ENCODE results near the gene RNF130. TPM values are rescaled to one million over a fixed set of nuclear protein-coding genes. Genes with fewer than 3 reads are reported as not detected.
"Not testable (repeated sequence)": the region's sequence is repeated elsewhere in the genome, so short reads cannot be mapped to it uniquely, and the experiment has no call there.

The RNF130 gene
- total and polyA plus RNA-seq, 2 of the 13 experiments (the other 11 are each of a cell fraction or from before 2014, with no cell fraction given) = 28.2 to 28.3 TPM

DNA sequence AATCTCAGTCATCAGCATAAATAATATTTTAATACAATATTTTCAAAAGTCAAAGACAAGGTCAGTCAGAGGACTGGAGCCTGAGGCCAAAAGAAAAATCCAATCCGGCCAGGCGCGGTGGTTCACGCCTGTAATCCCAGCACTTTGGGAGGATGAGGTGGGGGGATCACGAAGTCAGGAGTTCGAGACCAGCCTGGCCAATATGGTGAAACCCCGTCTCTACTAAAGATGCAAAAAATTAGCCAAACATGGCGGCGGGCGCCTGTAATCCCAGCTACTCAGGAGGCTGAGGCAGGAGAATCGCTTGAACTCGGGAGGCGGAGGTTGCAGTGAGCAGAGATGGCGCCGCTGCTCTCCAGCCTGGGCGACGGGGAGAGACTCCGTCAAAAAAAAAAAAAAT is 18.1 kb upstream of the RNF130 start:
- H3K27me3 ChIP-seq (ENCODE audit: control insufficient read depth in 1 of 2, insufficient read depth in 2 of 2, low read length in 2 of 2); ATAC-seq; H2AFZ ChIP-seq (ENCODE audit: low read length); H4K20me1 ChIP-seq (ENCODE audit: insufficient read depth, low read length); POLR2A ChIA-PET; H3K79me2 ChIP-seq (ENCODE audit: insufficient read depth, low read length); H3K36me3 ChIP-seq (replicated peaks in 1 of 2; ENCODE audit: control insufficient read depth in 1 of 2, insufficient read depth in 2 of 2, low read length in 2 of 2); H3K9ac ChIP-seq (ENCODE audit: insufficient read depth, low read depth, low read length); H3K9me3 ChIP-seq (ENCODE audit: low read length); DNase-seq (ENCODE audit: low spot score); H3K4me3 ChIP-seq (replicated peaks in 1 of 3; ENCODE audit: insufficient read depth in 1 of 3, low read depth in 2 of 3, low read length in 3 of 3); FAIRE-seq; H3K27ac ChIP-seq (ENCODE audit: extremely low read length, insufficient read depth, low read length); BruUV-seq (replicated peaks); H3K4me2 ChIP-seq (ENCODE audit: low read depth, low read length): not testable (repeated sequence)
- WGBS (ENCODE audit: low lambda C conversion rate) = 84% methylated on average over 18 of the region's 18 CpGs
- CTCF ChIA-PET (ENCODE audit: low intra/inter-chr PET ratio, low total read pairs) = interaction anchor here (1.6 kb wide), 1 partner anchor 218 kb away, joined by 5 read pairs; no protein-coding TSS in a partner anchor
- intact Hi-C loops (cut with micrococcal nuclease; ENCODE audit: unreplicated experiment) = loop anchor here (1.0 to 2.0 kb wide), 3 partner anchors 181 to 326 kb away; partner anchors contain the start of gene MRNIP
- peaks cover 14% of the 10 kb centered on the region; the same call in 1 of the 2 replicates for H3K4me1 ChIP-seq (ENCODE audit: insufficient read depth, low read length)
- in situ Hi-C loops (cut with HindIII; ENCODE audit: extremely low pct_ligation_motif_present, low pct_unique_long_range_greater_than_20kb) = loop anchor here (25.0 kb wide), 1 partner anchor 327 kb away; no protein-coding TSS in a partner anchor

DNA sequence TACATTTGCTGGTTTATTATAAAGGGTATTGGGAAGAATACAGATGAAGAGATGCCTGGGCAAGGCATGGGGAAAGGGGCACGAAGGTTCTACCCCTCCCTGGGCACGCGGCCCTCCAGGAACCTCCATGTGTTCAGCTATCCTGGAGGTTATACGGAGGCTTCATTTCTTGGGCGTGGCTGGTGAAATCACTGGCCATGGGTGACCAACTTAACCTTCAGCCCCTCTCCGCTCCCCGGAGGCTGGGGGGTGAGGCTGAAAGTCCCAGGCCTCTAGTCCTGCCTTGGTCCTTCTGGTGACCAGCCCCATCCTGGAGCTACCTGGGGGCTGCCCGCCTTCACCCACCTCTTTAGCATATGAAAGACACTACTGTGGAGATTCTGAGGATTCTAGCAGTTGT is 17.0 kb upstream of the RNF130 start:
- Histone ChIP-seq H3K9me3 (ENCODE audit: low read length) (no peaks in the 10 kb centered on the region), H3K27me3 (ENCODE audit: control insufficient read depth in 1 of 2, insufficient read depth in 2 of 2, low read length in 2 of 2) (peaks cover 3 to 16% of the 10 kb centered on the region in 2 experiments; a peak in 3 of 5 replicates), H3K27ac (ENCODE audit: extremely low read length, insufficient read depth, low read length) (no peak overlapping the region), H3K4me3 (replicated peaks in 1 of 3; ENCODE audit: insufficient read depth in 1 of 3, low read depth in 2 of 3, low read length in 3 of 3) (no peak overlapping the region), H3K36me3 (replicated peaks in 1 of 2; ENCODE audit: control insufficient read depth in 1 of 2, insufficient read depth in 2 of 2, low read length in 2 of 2) (no peaks in the 10 kb centered on the region), H3K9ac (ENCODE audit: insufficient read depth, low read depth, low read length) (no peak overlapping the region), H2AFZ (ENCODE audit: low read length) (no peak overlapping the region), H3K4me2 (ENCODE audit: low read depth, low read length) (no peak overlapping the region), H3K4me1 (ENCODE audit: insufficient read depth, low read length) (peaks cover 14% of the 10 kb centered on the region; the same call in 1 of the 2 replicates), H4K20me1 (ENCODE audit: insufficient read depth, low read length) (no peaks in the 10 kb centered on the region), H3K79me2 (ENCODE audit: insufficient read depth, low read length) (no peaks in the 10 kb centered on the region)
- TF ChIP-seq, protein P1, sequence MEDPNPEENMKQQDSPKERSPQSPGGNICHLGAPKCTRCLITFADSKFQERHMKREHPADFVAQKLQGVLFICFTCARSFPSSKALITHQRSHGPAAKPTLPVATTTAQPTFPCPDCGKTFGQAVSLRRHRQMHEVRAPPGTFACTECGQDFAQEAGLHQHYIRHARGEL (CRISPR knock-in tag; IDR thresholded peaks at IDR 0.05) = no peak
- TF ChIP-seq PHF21A (CRISPR knock-in tag; IDR thresholded peaks at IDR 0.05) = no peak
- TF ChIP-seq, protein P2, sequence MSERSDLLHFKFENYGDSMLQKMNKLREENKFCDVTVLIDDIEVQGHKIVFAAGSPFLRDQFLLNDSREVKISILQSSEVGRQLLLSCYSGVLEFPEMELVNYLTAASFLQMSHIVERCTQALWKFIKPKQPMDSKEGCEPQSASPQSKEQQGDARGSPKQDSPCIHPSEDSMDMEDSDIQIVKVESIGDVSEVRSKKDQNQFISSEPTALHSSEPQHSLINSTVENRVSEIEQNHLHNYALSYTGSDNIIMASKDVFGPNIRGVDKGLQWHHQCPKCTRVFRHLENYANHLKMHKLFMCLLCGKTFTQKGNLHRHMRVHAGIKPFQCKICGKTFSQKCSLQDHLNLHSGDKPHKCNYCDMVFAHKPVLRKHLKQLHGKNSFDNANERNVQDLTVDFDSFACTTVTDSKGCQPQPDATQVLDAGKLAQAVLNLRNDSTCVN (CRISPR knock-in tag; IDR thresholded peaks at IDR 0.05; ENCODE audit: borderline replicate concordance) = no peak
- no peak for TF ChIP-seq KAT8 (CRISPR knock-in tag; IDR thresholded peaks at IDR 0.05)
- TF ChIP-seq, protein P3, sequence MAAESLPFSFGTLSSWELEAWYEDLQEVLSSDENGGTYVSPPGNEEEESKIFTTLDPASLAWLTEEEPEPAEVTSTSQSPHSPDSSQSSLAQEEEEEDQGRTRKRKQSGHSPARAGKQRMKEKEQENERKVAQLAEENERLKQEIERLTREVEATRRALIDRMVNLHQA (CRISPR knock-in tag; IDR thresholded peaks at IDR 0.05) = no peak
- TF ChIP-seq PHF8 (CRISPR knock-in tag; IDR thresholded peaks at IDR 0.05) = no peak
- no peak for TF ChIP-seq ZNF891 (CRISPR knock-in tag; IDR thresholded peaks at IDR 0.05)
- no peak for TF ChIP-seq ZNF598 (CRISPR knock-in tag; IDR thresholded peaks at IDR 0.05; ENCODE audit: borderline replicate concordance)
- DNase-seq (ENCODE audit: low spot score) = no peak
- 82% methylated on average over 5 of the region's 8 CpGs for WGBS (ENCODE audit: low lambda C conversion rate)
- in situ Hi-C loops (cut with HindIII; ENCODE audit: extremely low pct_ligation_motif_present, low pct_unique_long_range_greater_than_20kb) (loop anchor here (25.0 kb wide), 1 partner anchor 326 kb away; no protein-coding TSS in a partner anchor), intact Hi-C loops (cut with micrococcal nuclease; ENCODE audit: unreplicated experiment) (no loop called here)
- no peak for ATAC-seq
- POLR2A ChIA-PET = no interaction called here
- CTCF ChIA-PET (ENCODE audit: low intra/inter-chr PET ratio, low total read pairs) = no interaction called here
- no peak for FAIRE-seq
- no TSS peak for BruUV-seq (replicated peaks)
